ENCODE data around the gene PAGE5. TPM values are rescaled to one million over a fixed set of nuclear protein-coding genes. Genes with fewer than 3 reads are reported as not detected.

Gene PAGE5
- not detected in 2 replicates for total RNA-seq

- DNase-seq (ENCODE audit: low read depth): no peak
- no peak within 1 kb of the TSS for H3K4me3 ChIP-seq (ENCODE audit: low read depth, low read length)
- TF ChIP-seq CTCF (IDR thresholded peaks at IDR 0.05; ENCODE audit: insufficient read depth, low read depth, low read length): no peak
Observed at GRCh38 chrX:55220119-55220794, at the start of gene PAGE5. TSS of gene PAGE5 (plus strand) at chrX:55220346. CDS start at chrX:55221383, 1,037 bp downstream.

GRCh38 chrX:55187281-55187680 is 32.9 kb upstream of the PAGE5 start:
- DNase-seq (ENCODE audit: low read depth): no peak
- TF ChIP-seq CTCF (IDR thresholded peaks at IDR 0.05; ENCODE audit: insufficient read depth, low read depth, low read length): no peak
- H3K4me3 ChIP-seq (ENCODE audit: low read depth, low read length): no peak overlapping the region

GRCh38 chrX:55196688-55197087 is 23.5 kb upstream of the PAGE5 start:
- H3K4me3 ChIP-seq (ENCODE audit: low read depth, low read length): no peak overlapping the region
- TF ChIP-seq CTCF (IDR thresholded peaks at IDR 0.05; ENCODE audit: insufficient read depth, low read depth, low read length): no peak
- no peak for DNase-seq (ENCODE audit: low read depth)

- DNase-seq (ENCODE audit: low read depth): no peak
- no peak for TF ChIP-seq CTCF (IDR thresholded peaks at IDR 0.05; ENCODE audit: insufficient read depth, low read depth, low read length)
- H3K4me3 ChIP-seq (ENCODE audit: low read depth, low read length): no peak overlapping the region
Observed at GRCh38 chrX:55201930-55202579, 18.1 kb upstream of the PAGE5 start.

GRCh38 chrX:55206162-55206941 is 13.8 kb upstream of the PAGE5 start:
- TF ChIP-seq CTCF (IDR thresholded peaks at IDR 0.05; ENCODE audit: insufficient read depth, low read depth, low read length): no peak
- DNase-seq (ENCODE audit: low read depth): no peak
- H3K4me3 ChIP-seq (ENCODE audit: low read depth, low read length): no peak overlapping the region

- TF ChIP-seq CTCF (IDR thresholded peaks at IDR 0.05; ENCODE audit: insufficient read depth, low read depth, low read length): no peak
- no peak overlapping the region for H3K4me3 ChIP-seq (ENCODE audit: low read depth, low read length)
- DNase-seq (ENCODE audit: low read depth): no peak
Observed at GRCh38 chrX:55210931-55211677, 9.0 kb upstream of the PAGE5 start.
